AG04449 (cell line): ENCODE data around the gene CES2.

Source experiments
- CTCF ChIA-PET: fragments of 350-600 bp; formaldehyde crosslinking; extraction: SDS; loops from one replicate; lab custom pipeline; 2021; ENCODE audit warnings: antibody characterized with exemption; lab: Yijun Ruan, JAX
- POLR2A ChIA-PET: fragments of 400-600, 350-600 bp; formaldehyde crosslinking; extraction: SDS; loops from one replicate; lab custom pipeline; 2020; ENCODE audit warnings: antibody characterized with exemption, inconsistent platforms; lab: Yijun Ruan, JAX
- DNase-seq: peaks from one replicate; pipeline ENCODE4 v3.0.0-alpha.2; 2010; ENCODE audit warnings: low read depth, low spot score
- H3K4me3 ChIP-seq: 2 replicates; pipeline ENCODE4 v1.5.1; 2011; ENCODE audit warnings: low read depth, mild to moderate bottlenecking, control low read depth, low read length
- TF ChIP-seq, protein P1 (sequence below): IDR thresholded peaks from one replicate; pipeline ENCODE4 v1.5.1; 2011; ENCODE audit warnings: mild to moderate bottlenecking, moderate library complexity, low read length, control low read depth, inconsistent platforms; ENCODE audit not compliant: insufficient read depth; ENCODE audit errors: missing control alignments

CES2 gene

DNA sequence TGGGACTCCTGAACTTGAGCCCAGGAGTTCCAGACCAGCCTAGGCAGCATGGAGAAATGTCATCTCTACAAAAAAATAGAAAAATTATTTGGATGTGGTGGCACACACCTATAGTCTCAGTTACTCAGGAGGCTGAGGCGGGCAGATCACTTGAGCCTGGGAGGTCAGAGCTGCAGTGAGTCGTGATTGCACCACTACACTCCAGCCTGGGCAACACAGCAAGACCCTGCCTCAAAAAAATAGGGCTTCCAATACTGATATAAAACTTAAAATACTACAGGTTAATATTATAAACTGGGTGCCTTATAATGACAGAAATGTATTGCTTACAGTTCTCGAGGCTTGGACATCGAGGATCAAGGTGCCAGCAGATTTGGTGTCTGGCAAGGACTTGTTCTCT is 10.6 kb downstream of the CES2 start:
- CTCF ChIA-PET = interaction anchor here (0.7 to 9.1 kb wide), 6 partner anchors 10 to 240 kb away, joined by 3 to 100 read pairs (median 6); partner anchors contain the start of gene CES3
- POLR2A ChIA-PET = interaction anchor here (1.5 kb wide), 1 partner anchor 15 kb away, joined by 4 read pairs; no protein-coding TSS in a partner anchor
- no peak overlapping the region for H3K4me3 ChIP-seq
- DNase-seq = no peak
- TF ChIP-seq, protein P1, sequence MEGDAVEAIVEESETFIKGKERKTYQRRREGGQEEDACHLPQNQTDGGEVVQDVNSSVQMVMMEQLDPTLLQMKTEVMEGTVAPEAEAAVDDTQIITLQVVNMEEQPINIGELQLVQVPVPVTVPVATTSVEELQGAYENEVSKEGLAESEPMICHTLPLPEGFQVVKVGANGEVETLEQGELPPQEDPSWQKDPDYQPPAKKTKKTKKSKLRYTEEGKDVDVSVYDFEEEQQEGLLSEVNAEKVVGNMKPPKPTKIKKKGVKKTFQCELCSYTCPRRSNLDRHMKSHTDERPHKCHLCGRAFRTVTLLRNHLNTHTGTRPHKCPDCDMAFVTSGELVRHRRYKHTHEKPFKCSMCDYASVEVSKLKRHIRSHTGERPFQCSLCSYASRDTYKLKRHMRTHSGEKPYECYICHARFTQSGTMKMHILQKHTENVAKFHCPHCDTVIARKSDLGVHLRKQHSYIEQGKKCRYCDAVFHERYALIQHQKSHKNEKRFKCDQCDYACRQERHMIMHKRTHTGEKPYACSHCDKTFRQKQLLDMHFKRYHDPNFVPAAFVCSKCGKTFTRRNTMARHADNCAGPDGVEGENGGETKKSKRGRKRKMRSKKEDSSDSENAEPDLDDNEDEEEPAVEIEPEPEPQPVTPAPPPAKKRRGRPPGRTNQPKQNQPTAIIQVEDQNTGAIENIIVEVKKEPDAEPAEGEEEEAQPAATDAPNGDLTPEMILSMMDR = no peak

DNA sequence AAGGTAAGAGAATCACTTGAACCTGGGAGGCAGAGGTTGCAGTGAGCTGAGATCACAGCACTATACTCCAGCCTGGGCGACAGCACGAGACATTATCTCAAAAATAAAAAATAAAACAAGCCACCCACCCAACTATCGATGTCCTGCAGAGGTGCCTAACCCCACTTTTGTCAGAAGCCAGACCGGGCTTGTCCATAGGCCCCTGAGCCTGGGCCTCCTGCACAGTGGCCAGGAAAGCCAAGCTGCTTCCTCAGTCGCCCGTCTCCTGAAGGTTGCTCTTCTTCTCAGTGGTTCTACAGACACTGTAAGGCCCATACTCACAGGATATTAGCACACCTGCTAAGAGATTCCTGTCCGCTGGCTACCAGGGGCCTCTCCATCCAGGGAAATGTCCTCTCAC is 11.2 kb downstream of the CES2 start:
- TF ChIP-seq, protein P1 = no peak
- POLR2A ChIA-PET = no interaction called here

DNA sequence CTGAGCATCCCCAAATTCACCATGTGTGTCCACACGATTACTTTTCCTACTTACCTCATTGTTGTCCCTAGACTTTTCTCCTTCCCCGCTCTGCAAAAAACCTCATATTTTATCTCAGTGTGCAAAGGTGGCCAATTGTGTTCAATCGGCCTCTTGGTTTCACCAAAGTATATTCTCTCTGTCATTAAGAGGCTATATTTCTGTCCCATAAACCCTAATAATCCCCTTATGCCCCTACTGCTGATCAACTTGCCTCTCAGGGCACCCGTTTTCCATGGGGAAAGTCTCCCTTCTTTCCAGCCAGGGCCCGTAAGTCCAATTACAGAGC is 11.6 kb downstream of the CES2 start:
- ChIA-PET CTCF (interaction anchor here (0.7 to 9.1 kb wide), 8 partner anchors 14 to 287 kb away, joined by 3 to 100 read pairs (median 4); partner anchors contain the start of gene CES3), POLR2A (no interaction called here)
- TF ChIP-seq, protein P1 = no peak
- no peak for DNase-seq
- H3K4me3 ChIP-seq = no peak overlapping the region

More for the DNA sequence above, 11.2 kb downstream of the CES2 start:
- no peak for DNase-seq
- no peak overlapping the region for H3K4me3 ChIP-seq
- CTCF ChIA-PET = interaction anchor here (0.7 to 9.1 kb wide), 7 partner anchors 10 to 239 kb away, joined by 3 to 100 read pairs (median 5); partner anchors contain the start of gene CES3

DNA sequence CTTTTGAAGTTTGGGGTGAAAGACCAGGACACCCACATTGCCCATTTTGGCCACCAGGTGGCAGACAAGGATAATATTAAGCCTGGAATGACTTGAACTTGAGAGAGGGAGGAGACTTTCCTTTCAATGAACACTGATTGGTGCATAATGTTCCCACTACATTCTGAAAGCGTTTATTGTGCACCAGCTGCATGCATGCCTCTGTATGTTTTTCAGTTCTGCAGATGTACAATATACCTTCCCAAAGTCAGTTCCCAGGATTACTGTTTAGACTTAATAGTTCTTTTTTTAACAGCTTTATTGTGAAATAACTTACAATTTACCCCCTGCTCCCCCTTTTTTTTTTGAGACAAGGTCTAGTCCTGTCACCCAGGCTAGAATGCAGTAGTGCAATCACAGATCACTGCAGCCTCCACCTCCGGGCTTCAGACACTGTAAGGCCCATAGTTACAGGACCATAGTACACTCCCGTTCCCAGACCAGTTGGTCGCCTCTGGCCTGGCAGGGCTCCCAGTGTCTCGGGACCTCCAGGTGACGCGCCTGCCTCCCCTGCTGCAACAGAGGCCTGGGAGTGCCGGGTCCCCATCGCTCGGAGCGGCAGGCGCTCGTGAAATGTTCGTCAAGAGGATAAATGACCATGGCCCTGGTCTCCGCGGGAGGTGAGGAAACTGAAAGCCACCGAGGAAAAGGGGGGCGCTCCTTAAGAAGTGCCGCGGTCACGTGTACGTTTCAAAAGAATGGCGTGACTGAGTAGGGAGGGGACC is 12.2 kb downstream of the CES2 start:
- CTCF ChIA-PET = interaction anchor here (0.7 to 9.1 kb wide), 10 partner anchors 9 to 286 kb away, joined by 3 to 100 read pairs (median 3); partner anchors contain the start of genes B3GNT9 and CES3
- peak overlapping the region; percentile 58 for H3K4me3 ChIP-seq
- POLR2A ChIA-PET = no interaction called here
- DNase-seq = no peak
- TF ChIP-seq, protein P1 = peak; percentile 73

DNA sequence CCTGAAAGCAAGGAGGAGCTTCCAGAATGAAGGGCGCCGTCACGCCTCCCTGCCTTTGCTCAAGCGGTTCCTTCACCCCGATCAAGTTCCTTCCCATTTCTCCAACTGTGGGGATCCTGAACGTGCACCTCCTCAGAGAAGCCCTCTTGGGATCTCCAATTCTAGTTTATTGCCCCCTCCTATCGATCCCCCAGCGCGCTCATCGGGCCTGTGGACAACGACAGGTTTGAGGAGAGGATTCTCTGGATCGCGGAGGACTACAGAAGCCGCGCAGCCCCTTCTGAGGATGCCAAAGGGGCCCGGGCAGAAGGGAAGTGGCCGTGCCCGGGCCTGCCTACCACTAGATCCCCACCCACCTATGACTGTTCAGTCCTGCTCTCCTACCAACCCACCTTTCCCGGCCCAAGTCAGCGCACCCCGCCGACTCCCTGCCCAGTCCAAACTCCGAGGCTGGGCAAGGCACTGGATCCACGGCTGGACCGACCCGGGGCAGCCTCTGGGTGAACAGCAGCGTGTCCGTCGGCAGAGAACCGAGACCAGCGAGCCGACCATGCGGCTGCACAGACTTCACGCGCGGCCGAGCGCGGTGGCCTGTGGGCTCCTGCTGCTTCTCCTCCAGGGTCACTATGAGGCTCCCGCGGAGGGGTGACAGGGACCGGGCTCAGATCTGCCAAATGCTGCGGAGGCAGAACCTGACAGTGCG is 13.0 kb downstream of the CES2 start:
- ChIA-PET CTCF (interaction anchor here (0.7 to 9.1 kb wide), 8 partner anchors 10 to 285 kb away, joined by 3 to 100 read pairs (median 6); partner anchors contain the start of genes B3GNT9 and EXOC3L1), POLR2A (no interaction called here)
- no peak for DNase-seq
- H3K4me3 ChIP-seq = peak overlapping the region; percentile 58
- TF ChIP-seq, protein P1 = no peak
